Measurements from ENCODE around the gene PANK1. TPM values are rescaled to one million over a fixed set of nuclear protein-coding genes. Genes with fewer than 3 reads are reported as not detected.

Gene PANK1
- total and polyA plus RNA-seq, 2 of the 8 experiments (the other 6 are each of a cell fraction or from before 2014, with no cell fraction given), result 18.5 to 40.4 TPM

- no peak overlapping the region for H2AFZ ChIP-seq (ENCODE audit: low read length)
- peaks cover 9 to 93% of the 10 kb centered on the region in 2 experiments for H3K79me2 ChIP-seq (ENCODE audit: control insufficient read depth in 1 of 2, insufficient read depth in 2 of 2, low read length in 2 of 2)
- H3K23me2 ChIP-seq (ENCODE audit: low read depth, low read length), result no peaks in the 10 kb centered on the region
- no peak overlapping the region for H2BK20ac ChIP-seq (ENCODE audit: low read length)
- H3K23ac ChIP-seq (ENCODE audit: insufficient read length), result no peak overlapping the region
- no peak overlapping the region for H2BK5ac ChIP-seq (ENCODE audit: low read depth, low read length)
- no peak overlapping the region for H2BK120ac ChIP-seq (replicated peaks; ENCODE audit: low read depth, low read length)
- H3K56ac ChIP-seq (replicated peaks; ENCODE audit: insufficient read length, low read depth, low read length), result no peak overlapping the region
- POLR2A ChIA-PET (ENCODE audit: partially characterized antibody), result interaction anchor here (1.9 to 4.4 kb wide), 2 partner anchors 12 to 69 kb away, joined by 6 to 25 read pairs; partner anchors contain the start of genes KIF20B and PANK1
- H3K14ac ChIP-seq (ENCODE audit: insufficient read length), result no peak overlapping the region
- no peak overlapping the region for H3K4ac ChIP-seq (replicated peaks; ENCODE audit: insufficient read length, low read depth, low read length)
- H2AK5ac ChIP-seq (ENCODE audit: low read depth, low read length), result no peak overlapping the region
- H2BK12ac ChIP-seq (ENCODE audit: low read depth, low read length), result no peak overlapping the region
- no peak overlapping the region for H3K27ac ChIP-seq (ENCODE audit: low read depth, low read length)
- 83% methylated on average over 1 of the region's 1 CpG; no CpG with 5 or more reads in 1 of the 2 experiments for WGBS, 2 experiments (ENCODE audit: extremely low coverage in 1 of 2, insufficient coverage in 1 of 2, insufficient read length in 1 of 2, insufficient replicate concordance in 2 of 2, low coverage in 1 of 2, low lambda C conversion rate in 2 of 2, missing lambda C conversion rate in 1 of 2)
- H3K18ac ChIP-seq (ENCODE audit: extremely low read depth, low read length), result no peak overlapping the region
- DNase-seq (ENCODE audit: low read depth in 1 of 2, low spot score in 2 of 2), result no peak
- H4K20me1 ChIP-seq (replicated peaks in 1 of 2; ENCODE audit: control insufficient read depth in 1 of 2, insufficient read depth in 2 of 2, low read length in 2 of 2), result peaks cover 6 to 11% of the 10 kb centered on the region in 2 experiments
- H3K9ac ChIP-seq (replicated peaks in 1 of 4; ENCODE audit: extremely low read depth in 1 of 4, low read depth in 3 of 4, low read length in 3 of 4), result no peak overlapping the region
- CTCF ChIA-PET (ENCODE audit: partially characterized antibody), result interaction anchor here (1.1 kb wide), 1 partner anchor 113 kb away, joined by 3 read pairs; no protein-coding TSS in a partner anchor
- H3K79me1 ChIP-seq (ENCODE audit: low read depth, low read length), result peaks cover 3% of the 10 kb centered on the region; the same call in 1 of the 2 replicates
- no peak overlapping the region for H4K91ac ChIP-seq (replicated peaks; ENCODE audit: insufficient read length, low read length)
- no peaks in the 10 kb centered on the region; a peak in 1 of 7 replicates for H3K27me3 ChIP-seq (replicated peaks in 1 of 4; ENCODE audit: control insufficient read depth in 3 of 4, extremely low read depth in 1 of 4, insufficient read depth in 3 of 4, low read length in 3 of 4)
- H4K8ac ChIP-seq (ENCODE audit: extremely low read depth, insufficient read depth, low read length), result no peak overlapping the region
- peaks cover 0 to 22% (median 6%) of the 10 kb centered on the region in 4 experiments; a peak in 4 of 8 replicates for H3K36me3 ChIP-seq (ENCODE audit: control insufficient read depth in 2 of 4, insufficient read depth in 4 of 4, low read length in 3 of 4)
- H3K4me2 ChIP-seq (ENCODE audit: insufficient read depth in 1 of 2, low read depth in 2 of 2, low read length in 2 of 2), result no peak overlapping the region
- H3K4me1 ChIP-seq (replicated peaks in 1 of 4; ENCODE audit: control insufficient read depth in 3 of 4, insufficient read depth in 4 of 4, low read length in 3 of 4), result no peaks in the 10 kb centered on the region
- FAIRE-seq, result no peak
- no peaks in the 10 kb centered on the region for H3K9me3 ChIP-seq (ENCODE audit: insufficient read depth in 2 of 2, low read depth in 1 of 2, low read length in 1 of 2)
- H3K4me3 ChIP-seq (ENCODE audit: extremely low read depth in 1 of 4, insufficient read depth in 2 of 4, low read depth in 3 of 4, low read length in 4 of 4), result no peak overlapping the region
- no peak overlapping the region for H2BK15ac ChIP-seq (ENCODE audit: low read length)
- no peak overlapping the region for H4K5ac ChIP-seq (ENCODE audit: insufficient read length, low read depth, low read length)
- no peak for TF ChIP-seq SIX5 (IDR thresholded peaks at IDR 0.05; ENCODE audit: low read depth, low read length)
- no peak for TF ChIP-seq CTBP2 (IDR thresholded peaks at IDR 0.05; ENCODE audit: borderline replicate concordance, insufficient read depth, insufficient read length, low read length)
- TF ChIP-seq TEAD4 (IDR thresholded peaks at IDR 0.05; ENCODE audit: low read depth, low read length), result no peak
- TF ChIP-seq GTF2F1 (IDR thresholded peaks at IDR 0.05; ENCODE audit: borderline replicate concordance, low read depth, low read length), result no peak
- no peak for TF ChIP-seq CREB1 (IDR thresholded peaks at IDR 0.05)
- no peak for TF ChIP-seq SIN3A (conservative IDR thresholded peaks at IDR 0.05 in 1 of 2, IDR thresholded peaks at IDR 0.05 in 1 of 2; ENCODE audit: low read depth in 1 of 2, low read length in 2 of 2)
- no peak for TF ChIP-seq RXRA (IDR thresholded peaks at IDR 0.05; ENCODE audit: insufficient read depth, low read depth, low read length)
- no peak for TF ChIP-seq CTCF (IDR thresholded peaks at IDR 0.05; ENCODE audit: control extremely low read depth in 1 of 3, insufficient read depth in 1 of 3, low read depth in 1 of 3, low read length in 3 of 3)
- no peak for TF ChIP-seq SIRT6 (IDR thresholded peaks at IDR 0.05; ENCODE audit: low read length)
- no peak for TF ChIP-seq CBX5 (IDR thresholded peaks at IDR 0.05; ENCODE audit: low read depth, low read length)
- no peak for TF ChIP-seq CBX8 (IDR thresholded peaks at IDR 0.05; ENCODE audit: borderline replicate concordance, low read depth, low read length)
- no peak for TF ChIP-seq BRCA1 (IDR thresholded peaks at IDR 0.05; ENCODE audit: low read depth, low read length)
These were observed 12.2 kb downstream of the PANK1 start for GRCh38 chr10:89632824-89633223.

Data from H1 (cell line).